Forelimb muscle (tissue), 1 donor: ENCODE results near the gene CEBPA. TPM values are rescaled to one million over a fixed set of nuclear protein-coding genes. Genes with fewer than 3 reads are reported as not detected.

Source experiments
- DNase-seq: peaks from one replicate; pipeline ENCODE4 v3.0.0-alpha.2; 2013; ENCODE audit warnings: low read depth
- polyA plus RNA-seq: library from polyadenylated mRNA; unstranded; fragments of 120-200 nt; gene quantifications from one replicate; pipeline ENCODE4 v1.2.1, GENCODE V29; 2013; ENCODE audit not compliant: insufficient read length

Gene CEBPA
- polyA plus RNA-seq, 1 donor, result 4.4 TPM

DNA sequence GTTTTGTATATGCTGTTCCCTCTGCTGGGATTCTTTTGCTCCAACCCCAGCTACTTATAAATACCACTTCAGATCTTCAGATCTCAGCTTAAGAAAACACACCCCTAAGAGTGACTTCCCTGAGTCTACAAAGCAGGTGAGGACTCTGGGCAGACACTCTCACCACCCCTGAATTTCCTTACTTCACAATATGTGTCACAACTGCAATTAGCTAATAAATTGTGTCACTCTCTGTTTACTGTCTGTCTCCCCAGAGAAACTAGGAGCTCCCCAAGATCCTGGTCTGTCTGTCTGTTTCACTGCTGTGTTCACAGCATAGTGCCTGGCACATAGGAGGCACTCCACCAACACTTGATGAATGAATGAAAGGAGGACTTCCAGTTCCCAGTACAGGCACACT, 14.4 kb downstream of the CEBPA start:
- DNase-seq, result no peak

DNA sequence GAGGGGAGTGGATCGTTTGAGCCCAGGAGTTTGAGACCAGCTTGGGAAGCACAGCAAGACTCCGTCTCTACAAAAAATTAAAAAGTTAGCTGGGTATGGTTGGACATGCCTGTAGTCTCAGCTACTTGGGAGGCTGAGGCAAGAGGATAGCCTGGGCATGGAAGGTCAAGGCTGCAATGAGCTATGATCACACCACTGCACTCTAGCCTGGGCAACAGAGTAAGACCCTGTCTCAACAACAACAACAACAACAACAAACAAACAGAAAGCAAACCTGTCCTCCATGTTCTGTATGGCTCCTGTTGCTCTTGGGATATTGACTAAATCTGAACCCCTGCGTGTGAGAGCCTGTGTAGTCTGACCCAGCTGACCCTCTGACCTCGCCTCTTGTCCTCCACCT, 14.9 kb downstream of the CEBPA start:
- no peak for DNase-seq

DNA sequence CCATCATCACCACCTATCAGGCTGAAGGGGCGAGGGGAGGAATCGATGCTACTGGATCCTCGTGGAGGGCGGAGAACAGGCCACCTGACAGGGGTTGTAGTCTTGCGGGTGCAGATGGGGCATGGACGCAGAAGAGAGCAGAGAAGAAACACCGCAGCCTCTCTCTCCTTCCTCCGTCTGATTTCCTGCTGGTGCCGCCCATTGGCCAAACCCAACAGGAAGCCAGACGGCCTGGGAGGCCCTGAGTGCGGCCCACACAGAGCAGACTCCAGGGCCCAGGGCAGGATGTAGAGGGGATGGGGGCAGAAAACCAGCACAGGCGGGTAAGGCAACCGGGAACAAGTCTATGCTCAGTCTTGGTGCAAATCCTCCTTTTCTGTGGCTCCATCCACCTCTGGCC, 15.4 kb downstream of the CEBPA start:
- DNase-seq, result no peak

DNA sequence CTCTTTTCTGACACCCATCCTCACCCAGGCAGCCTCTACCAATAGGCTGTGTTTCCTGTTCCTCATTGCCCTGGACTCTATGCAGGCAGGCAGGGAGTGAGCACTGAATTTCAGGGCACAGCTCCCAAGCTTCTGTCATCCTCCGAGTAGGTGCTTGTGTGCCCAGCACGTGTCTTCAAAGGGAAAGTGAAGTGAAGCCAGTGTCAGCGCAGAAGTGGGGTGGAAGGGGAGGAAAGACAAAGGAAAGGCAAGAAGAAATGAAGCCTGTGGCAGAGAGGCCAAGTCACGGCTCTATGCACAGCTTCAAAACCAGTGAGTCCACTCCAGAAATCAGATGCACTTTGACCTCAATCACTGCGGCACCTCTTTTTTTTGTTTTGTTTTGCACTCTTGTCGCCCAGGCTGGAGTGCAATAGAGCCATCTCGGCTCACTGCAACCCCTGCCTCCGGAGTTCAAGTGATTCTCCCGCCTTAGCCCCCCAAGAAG, 16.9 kb downstream of the CEBPA start:
- no peak for DNase-seq

DNA sequence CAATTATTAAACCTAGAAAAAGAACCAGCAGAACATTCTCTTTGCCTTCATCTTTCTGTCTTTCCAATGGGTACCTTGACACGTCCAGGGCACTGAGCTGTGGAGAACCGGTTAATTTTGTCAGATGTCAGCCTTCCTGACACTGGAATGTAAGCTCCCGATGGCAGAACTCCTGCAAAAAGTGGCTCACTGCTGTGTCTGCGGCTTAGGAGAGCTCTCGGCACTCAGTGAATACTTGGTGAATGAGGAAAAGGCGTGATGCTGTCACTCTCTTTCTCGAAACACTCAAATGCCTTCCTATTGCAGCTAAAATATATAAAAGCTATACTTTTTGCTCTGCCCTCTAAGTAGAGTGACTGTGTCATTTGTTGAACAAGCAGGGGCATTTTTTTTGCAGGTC, 17.6 kb downstream of the CEBPA start:
- DNase-seq, result no peak

DNA sequence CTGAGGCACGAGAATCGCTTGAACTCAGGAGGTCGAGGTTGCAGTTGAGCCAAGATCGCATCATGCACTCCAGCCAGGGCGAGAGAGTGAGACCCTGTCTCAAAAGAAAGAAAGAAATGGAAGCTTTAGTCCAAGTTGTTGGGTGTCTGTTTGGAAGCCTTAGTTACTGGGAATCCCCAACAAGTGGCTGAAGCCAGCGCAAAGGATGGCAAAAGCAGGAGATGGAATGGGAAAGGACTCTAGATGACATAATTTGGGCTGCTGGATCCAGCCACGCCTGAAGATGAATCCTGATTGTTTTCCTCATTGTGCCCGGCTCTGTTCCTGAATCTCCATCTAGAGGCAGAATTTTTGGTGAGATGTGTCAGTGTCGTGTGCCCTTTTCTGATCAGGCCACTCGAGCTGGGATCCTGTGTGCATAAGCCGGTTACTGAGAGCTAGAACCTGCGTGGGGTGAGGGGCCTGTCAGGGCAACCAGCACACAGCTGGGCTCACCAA, 18.1 kb downstream of the CEBPA start:
- no peak for DNase-seq

DNA sequence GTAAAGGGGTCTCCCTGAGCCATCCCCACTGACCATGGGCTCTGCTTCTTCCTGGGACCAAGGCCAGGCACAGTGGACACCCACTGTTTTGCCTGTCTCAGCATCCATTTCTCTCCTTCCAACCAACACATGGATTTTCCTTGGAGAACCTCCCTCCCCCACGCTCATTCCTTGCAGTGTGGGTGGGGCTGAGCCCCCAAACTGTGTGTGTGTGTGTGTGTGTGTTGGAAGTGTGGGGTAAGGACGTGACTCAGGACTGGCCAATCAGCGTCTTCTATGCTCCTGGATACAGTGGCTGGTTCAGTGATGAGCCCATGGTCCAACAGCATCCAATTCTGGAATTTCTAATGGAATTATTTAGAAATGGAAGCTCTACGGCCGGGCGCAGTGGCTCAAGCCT, 18.7 kb downstream of the CEBPA start:
- no peak for DNase-seq

DNA sequence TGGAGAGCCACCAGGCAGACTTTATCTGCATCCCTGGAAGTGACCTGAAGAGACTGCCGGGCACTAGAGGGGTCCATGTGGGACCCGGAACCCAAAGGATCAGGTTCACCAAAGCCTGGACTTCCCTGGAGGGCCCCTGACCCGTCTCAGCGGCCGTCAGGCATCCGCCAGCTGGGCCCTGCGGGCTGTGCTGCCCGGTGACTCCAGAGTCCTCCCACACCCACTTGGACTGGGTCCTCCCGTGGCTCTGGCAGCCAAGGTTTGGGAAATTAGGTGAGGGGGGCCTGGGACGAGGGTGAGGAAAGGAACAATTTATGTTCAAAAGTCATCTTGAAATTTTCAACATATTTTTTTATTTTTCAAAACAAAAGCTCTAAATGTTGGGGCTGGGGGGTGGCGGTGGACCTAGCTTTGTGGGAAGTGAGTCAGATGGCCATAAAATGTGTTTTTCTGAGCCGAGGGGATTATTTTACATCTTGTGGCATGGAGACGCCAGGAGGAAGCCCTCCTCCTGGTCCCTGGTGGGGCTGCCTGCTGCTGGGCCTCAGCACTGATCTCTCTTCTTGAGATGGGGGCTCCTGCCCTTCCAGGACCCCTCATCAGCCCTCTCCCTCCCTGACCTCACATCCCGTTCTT, 20.2 kb downstream of the CEBPA start:
- DNase-seq, result no peak

GRCh38 chr19:33281296-33281926, 20.9 kb downstream of the CEBPA start:
- DNase-seq, result no peak

- DNase-seq, result no peak
These were observed 21.9 kb downstream of the CEBPA start for GRCh38 chr19:33280351-33280921.

DNA sequence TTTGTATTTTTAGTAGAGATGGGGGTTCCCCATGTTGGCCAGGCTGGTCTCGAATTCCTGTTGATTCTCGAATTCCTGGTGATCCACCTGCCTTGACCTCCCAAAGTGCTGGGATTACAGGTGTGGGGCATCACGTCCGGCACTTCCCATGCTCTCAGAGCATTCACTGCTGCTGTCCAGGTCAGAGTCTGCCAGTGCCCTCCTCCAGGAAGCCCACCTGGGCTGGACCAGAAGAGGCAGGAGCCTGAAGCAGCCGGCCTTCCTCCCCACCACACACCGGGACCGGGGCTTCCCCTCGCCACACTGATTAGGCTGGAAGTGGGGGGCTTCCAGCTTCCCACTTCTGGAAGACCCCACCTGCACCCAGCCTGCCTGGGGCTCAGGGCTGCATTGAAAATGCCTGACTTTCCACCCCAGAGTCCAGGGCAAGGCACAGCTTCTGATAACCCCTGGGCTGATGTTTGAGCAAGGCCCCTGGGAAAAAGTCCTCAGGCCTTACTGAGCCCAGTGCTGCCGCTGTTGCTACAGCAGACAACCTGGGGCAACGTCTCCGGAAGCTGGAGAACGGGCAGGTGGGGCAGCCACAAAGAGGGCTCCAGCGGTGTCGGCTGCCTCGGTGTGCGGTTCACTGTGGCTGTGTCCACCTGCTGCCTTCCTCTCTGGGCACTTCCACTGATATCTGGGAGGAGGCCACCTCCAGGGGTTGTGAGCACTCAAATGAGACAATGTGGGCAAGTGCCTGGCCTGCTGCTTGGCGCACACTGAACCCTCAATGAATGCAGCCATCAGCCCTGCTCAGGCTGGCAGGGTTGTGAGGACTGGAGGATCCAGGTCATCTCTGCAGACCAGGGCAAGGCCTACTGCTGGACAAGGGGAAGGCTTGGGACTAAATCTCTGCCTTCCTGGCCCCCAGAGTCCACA, 22.6 kb downstream of the CEBPA start:
- no peak for DNase-seq

DNA sequence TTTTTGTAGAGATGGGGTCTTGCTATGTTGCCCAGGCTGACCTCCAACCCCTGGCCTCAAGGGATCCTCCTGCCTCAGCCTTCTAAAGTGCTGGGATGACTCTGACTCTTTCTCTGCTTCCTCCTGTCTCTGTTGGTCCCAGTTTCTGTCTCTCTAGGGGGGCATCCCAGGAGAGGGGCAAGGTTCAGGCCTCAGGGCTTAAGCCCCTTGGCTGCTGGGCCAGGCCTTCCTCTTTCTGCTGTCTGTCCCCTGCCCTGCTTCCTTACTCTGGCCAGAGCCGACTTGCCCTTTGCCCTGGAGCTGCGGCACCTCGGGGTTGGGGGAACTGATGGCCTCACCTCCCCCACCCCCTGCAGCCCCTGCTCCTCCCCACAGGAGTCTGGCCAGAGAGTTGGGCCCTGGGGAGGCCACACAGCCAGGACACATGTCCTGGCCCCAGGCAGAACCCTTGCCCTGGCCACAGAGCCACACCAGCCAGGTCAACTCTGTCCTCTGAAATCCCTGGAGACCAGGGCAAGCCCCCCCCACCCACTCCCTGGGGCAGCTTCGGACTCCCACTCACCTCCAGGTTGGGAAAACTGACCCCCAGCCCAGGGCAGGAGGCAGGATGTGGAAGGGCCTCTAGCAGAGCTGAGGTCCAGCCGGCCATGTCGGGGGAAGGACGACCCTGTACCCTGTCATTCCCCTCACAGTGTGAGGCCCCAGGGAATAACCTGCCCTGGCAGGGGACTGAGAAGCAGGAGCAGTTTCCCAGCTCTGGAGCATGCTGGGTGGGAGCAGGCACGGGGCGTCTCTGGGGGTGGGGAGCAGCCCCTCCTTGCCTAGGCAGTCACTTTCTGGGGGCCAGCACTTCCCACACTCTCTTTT, 23.7 kb downstream of the CEBPA start:
- no peak for DNase-seq

DNA sequence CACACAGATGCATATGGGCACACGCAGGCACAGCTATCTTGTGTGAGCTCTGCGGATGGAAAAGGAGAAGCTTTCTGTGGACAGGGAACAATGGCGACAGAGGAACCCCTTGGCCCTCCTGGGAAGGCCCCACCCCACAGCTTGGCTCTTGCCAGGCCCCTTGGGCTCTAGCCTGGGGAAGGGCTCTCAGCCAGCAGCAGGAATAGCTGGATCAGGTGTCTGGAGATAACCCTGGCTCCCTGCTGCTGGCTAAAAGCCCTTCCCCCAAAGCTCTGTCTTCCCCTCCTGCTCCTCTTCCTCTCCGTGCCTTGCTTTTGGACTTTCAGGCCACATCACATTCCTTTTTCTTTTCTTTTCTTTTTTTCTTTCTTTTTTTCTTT, 24.3 kb downstream of the CEBPA start:
- DNase-seq, result no peak

GRCh38 chr19:33277434-33277833, 24.9 kb downstream of the CEBPA start:
- DNase-seq, result no peak

DNA sequence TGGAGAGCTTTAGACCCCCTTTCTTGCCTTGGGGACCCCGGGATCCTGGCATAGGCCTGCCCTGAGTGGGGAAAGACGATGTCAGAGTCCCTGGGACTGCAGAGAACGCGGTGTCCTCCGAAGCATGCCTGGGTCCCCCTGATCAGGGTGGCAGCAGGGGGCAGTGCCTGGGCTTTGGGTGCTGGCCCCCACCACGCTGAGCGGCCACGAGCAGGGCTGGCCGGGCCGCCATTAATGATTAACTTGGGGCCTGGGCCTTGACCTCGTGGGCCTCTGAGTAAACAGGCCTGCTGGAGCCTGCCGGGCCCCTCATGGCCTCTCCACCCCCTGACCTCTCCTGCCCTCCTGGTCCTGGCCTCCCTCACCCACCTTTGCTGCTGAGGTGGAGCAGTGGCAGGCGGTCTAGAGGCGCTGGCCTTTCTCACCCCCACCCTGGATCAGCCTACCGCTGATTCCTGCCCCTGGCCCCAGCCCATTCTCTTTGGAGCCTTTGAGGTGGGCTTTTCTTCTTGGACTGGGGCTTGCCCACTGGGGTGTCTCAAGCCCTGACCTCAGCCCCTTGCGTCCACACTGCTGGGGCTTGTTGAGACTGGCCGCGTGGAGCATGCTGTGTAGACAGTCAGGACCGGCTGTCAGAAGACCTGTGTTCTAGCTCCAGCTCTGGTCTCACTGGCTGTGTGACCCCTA, 26.3 kb downstream of the CEBPA start:
- no peak for DNase-seq

GRCh38 chr19:33275559-33275932, 26.8 kb downstream of the CEBPA start:
- no peak for DNase-seq

DNA sequence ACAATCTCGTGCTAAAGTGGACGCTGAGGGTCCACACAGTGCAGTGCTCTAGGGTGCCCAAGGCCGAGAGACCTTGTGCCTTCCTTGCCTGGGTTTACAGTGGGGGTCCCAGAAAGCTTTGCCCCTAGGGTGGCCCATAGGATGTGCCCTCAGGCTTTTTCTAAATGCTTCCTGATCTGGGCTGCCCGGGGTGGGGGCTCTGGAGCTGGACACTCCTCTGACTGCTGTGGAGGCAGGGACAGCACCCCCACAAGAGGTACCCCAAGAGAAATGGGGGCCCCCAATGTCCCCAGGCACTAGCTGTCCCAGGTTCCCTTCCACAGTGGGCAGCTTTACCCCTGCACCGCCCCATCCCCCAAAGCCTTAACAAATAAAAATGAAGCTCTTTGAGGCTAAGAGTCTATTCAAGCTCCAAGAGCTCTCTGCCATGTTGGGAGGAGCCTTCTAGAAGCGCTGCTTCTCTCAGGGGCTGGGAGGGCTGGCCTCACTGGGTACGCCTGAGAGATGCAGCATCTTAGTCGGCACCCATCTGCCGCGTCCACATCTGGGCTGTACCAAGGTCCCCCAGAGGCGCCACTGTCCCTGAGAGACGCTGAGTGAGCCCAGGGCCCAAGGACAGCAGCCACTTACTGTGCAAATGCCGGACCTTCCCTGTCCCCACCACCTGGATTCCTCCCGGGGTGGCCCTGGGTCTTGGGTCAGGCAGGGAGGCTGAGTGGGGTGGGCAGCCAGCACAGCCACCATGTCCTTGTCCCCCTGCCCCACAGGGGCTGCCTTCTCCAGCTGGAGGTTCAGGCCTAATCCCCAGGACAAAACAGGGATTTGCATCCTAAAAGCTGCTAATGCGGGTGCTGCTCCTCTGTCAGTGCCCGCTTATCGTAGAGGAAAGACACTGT, 27.4 kb downstream of the CEBPA start:
- DNase-seq, result no peak

GRCh38 chr19:33273881-33274662, 28.3 kb downstream of the CEBPA start:
- no peak for DNase-seq
